Left forelimb (tissue), 1 donor: ENCODE measurements around the gene FNDC11.

Experiments used
- DNase-seq: peaks from one replicate; pipeline ENCODE4 v3.0.0-alpha.2; 2018; ENCODE audit warnings: low spot score

The FNDC11 gene

GRCh38 chr20:63540417-63541186, 13.4 kb upstream of the FNDC11 start:
- no peak for DNase-seq

- no peak for DNase-seq
Measured at GRCh38 chr20:63541371-63541770, 12.6 kb upstream of the FNDC11 start.

GRCh38 chr20:63542031-63542559, 11.9 kb upstream of the FNDC11 start:
- no peak for DNase-seq

GRCh38 chr20:63542696-63543095, 11.3 kb upstream of the FNDC11 start:
- no peak for DNase-seq

- DNase-seq, result no peak
Measured at GRCh38 chr20:63543131-63543530, 10.8 kb upstream of the FNDC11 start.

- no peak for DNase-seq
Measured at GRCh38 chr20:63543733-63544132, 10.2 kb upstream of the FNDC11 start.

- no peak for DNase-seq
Measured at GRCh38 chr20:63544241-63544957, 9.6 kb upstream of the FNDC11 start.

- no peak for DNase-seq
Measured at GRCh38 chr20:63544958-63545516, 8.9 kb upstream of the FNDC11 start.

- DNase-seq, result no peak
Measured at GRCh38 chr20:63545814-63546213, 8.1 kb upstream of the FNDC11 start.

- DNase-seq, result no peak
Measured at GRCh38 chr20:63546256-63546955, 7.6 kb upstream of the FNDC11 start.

- DNase-seq, result no peak
Measured at GRCh38 chr20:63546956-63547724, 6.8 kb upstream of the FNDC11 start.

- no peak for DNase-seq
Measured at GRCh38 chr20:63547725-63548480, 6.1 kb upstream of the FNDC11 start, which contains the start of gene SRMS. SRMS (minus strand) TSS chr20:63547749; CDS start chr20:63547463, 286 bp downstream.

GRCh38 chr20:63548542-63548941, 5.4 kb upstream of the FNDC11 start:
- no peak for DNase-seq

GRCh38 chr20:63549019-63549418, 4.9 kb upstream of the FNDC11 start:
- no peak for DNase-seq

- no peak for DNase-seq
Measured at GRCh38 chr20:63549679-63550282, 4.2 kb upstream of the FNDC11 start.

GRCh38 chr20:63551068-63551467, 2.9 kb upstream of the FNDC11 start:
- DNase-seq, result no peak

- no peak for DNase-seq
Measured at GRCh38 chr20:63552481-63553249, 1.3 kb upstream of the FNDC11 start.

- DNase-seq, result peak; percentile 81
Measured at GRCh38 chr20:63553251-63553932, 567 bp upstream of the FNDC11 start.
